HG03064 (cell line): ENCODE results near the gene IL11.
"Not testable (repeated sequence)": the region's sequence is repeated elsewhere in the genome, so short reads cannot be mapped to it uniquely, and the experiment has no call there.

ENCODE experiments used
- ATAC-seq: cut with Tn5 transposase; IDR thresholded peaks from one replicate; pipeline ENCODE4 v1.9.1; 2021; ENCODE audit warnings: low read depth; ENCODE audit not compliant: unreplicated experiment

Gene IL11

DNA sequence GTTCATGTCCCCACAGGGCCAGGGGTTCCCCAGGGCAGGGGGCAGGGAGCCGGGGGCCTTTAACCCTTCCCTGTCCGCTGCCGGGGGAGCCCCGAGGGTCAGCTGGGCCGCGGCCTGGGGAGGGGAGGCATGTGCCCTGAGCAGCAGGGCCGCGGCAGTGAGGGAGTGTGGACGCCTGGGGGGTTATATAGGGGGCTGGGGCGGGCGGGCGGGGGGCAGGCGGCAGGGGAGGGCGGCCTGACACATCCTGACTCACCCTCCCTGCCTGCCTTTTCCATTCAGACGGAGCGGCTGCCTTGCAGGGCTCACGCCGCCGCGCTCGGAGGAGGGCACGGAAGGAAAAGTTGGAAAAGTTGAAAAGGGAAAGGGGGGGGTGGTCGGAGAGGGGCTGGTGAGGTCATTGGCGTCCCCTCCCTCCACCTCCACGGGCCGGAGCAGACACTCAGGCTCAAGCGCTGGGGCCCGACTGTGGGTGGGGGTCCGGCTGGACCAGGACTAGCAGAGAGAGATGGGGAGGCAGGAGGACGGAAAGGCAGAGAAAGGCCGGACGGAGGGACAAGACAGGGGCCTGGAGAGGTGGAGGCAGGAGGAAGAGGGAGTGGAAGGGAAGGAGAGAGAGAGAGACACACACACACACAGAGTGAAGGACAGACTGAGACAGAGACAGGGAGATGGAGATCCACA lies at the start of gene IL11:
Gene IL11 (minus strand): TSS at position 159 of the 684 bp plus-strand sequence. CDS start 153 bp downstream, at position 6.
- no peak for ATAC-seq

DNA sequence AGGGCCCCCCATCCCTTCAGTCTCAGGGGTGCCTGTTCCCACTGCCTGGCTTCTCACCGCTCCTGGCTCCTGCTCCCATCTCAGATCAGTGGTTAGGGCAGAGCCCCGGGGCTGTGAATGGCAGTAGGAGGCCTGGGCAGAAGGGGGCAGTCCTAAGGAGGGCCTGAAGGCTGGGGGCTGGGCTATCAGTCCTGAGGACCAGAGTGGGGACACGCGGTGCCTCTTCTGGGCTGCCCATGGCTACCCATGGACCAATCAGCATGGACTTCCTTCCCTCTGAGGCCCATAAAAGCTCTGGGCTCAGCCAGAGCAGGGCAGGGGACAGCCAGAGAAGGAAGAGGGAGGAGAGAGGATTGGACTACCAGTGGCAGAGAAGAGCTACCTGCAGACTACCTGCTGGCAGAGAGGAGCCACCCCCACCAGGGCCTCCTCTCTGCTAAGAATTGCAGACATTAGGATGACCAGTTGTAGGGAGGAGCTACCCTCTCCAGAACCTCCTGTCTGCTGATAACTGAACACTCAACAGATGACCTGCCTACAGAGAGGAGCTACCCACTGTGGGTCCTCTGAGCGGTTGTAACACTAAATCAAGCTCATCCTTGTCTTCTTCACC lies 49.5 kb upstream of the IL11 start:
- no peak for ATAC-seq

DNA sequence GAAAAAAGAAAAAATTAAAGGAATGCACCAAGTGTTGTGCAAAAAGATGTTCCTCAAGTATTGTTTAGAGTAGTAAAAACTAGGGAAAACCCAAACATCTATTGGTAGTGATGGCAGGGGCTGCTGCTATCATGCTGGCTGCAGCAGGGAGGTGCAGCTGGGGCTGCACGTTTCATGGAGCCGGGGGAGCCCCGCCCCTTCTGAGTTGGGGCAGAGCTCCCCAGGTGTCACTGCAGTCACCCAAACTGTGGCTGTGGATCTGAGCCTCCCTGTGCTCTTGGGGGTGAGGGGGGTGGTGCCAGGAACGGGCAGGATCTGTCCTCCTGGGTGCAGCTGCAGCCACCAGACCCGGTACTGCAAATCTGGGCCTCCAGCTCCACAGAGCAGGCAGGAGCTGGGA lies 48.8 kb upstream of the IL11 start:
- ATAC-seq = no peak

DNA sequence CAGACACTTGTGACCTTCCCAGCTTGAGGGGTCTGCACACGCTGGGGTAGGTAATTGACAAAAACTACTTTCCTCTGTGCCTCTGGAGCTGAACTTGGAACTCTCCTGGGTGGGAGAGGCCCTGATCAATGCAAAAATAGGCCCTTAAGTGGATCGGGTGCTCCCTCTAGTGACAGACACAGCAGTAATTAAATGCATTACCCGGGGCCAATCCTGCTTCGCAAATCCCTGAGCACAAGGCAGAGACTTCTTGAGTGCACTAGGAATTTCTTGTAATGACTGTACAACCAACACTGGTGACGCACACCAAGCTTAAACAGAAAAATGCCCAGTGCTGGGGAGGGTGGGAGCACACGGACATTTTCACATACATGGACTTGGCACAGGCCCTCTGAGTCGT lies 47.9 kb upstream of the IL11 start:
- ATAC-seq = no peak

DNA sequence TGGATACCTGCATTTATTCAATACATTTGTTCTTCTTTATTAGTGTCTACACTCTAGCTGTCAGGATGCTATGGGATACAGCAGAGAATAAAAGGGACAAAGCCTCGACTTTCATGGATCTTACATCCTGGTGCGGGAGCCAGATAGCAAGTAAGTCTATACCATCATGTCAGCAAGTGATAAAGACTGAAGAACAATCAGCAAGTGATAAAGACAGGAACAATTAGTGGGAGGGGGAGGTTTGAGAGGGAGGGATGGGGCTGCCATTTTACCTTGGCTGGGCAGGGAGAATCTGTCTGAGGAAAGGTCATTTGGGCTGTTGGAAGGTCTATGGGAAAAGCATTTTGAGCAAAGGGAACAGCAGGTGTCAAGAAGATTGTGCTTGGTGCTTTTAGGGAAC lies 39.9 kb upstream of the IL11 start:
- no peak for ATAC-seq

DNA sequence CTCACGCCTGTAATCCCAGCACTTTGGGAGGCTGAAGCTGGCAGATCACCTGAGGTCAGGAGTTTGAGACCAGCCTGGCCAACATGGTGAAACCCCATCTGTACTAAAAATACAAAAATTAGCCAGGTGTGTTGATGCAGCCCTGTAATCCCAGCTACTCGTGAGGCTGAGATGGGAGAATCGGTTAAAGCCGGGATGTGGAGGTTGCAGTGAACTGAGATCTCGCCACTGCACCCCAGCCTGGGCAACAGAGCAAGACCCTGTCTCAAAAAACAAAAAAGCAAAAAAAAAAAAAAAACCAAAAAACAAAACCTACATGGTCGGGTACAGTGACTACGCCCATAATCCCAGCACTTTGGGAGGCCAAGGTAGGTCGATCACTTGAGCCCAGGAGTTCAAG lies 38.9 kb upstream of the IL11 start:
- ATAC-seq = not testable (repeated sequence)

DNA sequence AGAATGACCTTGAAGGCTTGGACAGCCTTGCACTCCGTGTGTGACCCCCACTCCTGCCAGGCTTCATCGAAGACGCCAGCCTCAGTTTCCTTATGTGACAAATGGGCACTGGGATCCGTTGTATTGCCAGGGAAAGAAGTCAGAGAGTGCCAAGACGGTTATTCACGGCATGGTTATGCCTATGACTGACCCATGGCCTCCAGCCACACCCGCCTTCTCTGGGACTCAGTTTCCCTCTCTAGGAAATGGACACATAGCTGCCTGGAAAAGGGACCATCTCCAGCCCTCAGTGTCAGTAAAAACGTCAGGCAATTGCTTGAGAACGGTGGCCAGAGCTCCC lies 38.2 kb upstream of the IL11 start:
- ATAC-seq = no peak

DNA sequence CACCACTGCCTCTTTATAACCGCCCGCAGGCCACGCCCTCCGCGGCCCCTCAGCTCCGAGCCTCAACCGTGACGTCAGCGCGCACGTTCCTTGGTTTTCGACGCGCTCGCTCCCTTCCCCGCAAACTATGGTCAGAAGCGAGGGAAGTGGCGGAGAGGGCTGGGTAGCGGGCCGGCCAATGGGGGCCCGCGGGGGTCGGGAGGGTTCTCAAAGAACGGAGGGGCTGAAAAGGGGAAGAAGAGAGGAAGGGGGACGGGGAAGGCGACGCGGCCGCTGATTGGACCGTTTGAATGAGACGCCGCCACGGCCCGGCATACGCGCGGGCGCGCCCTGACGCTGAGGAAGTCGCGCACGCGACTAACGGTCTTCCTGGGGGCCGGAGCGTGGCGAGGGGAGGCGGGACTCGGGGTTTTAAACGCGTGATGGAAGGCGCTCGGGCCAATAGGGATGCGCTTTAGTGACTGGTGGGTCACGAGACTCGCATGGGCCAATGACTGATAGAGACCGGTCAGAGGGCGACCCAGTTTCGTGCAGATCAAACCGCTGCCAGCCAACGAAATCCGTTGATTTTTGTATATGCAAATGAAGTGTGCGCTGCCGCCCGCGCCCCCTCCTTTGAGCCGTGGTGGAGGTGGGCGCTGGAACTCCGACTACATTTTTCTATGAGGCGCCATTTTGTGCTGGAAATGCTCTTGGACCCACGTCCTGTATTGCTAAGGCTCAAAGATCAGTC lies 37.7 kb upstream of the IL11 start:
- ATAC-seq = peak; percentile 80

DNA sequence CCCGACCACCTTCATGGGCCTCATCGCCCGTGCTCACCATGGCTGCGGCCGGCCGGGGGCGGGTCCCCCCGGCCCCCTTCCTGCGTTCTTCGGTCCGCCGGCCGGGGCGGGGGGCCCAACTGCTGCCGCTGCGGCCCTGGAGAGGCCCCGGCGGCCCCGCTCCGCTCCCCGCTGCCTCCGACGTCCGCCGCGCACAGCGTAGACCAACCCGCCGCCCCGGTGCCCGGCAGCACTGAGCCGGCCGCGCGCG lies 37.2 kb upstream of the IL11 start, which contains the start of gene UBE2S:
Gene UBE2S (minus strand): TSS at position 239 of the 250 bp plus-strand sequence. CDS start 199 bp downstream, at position 40.
- ATAC-seq = not testable (repeated sequence)

DNA sequence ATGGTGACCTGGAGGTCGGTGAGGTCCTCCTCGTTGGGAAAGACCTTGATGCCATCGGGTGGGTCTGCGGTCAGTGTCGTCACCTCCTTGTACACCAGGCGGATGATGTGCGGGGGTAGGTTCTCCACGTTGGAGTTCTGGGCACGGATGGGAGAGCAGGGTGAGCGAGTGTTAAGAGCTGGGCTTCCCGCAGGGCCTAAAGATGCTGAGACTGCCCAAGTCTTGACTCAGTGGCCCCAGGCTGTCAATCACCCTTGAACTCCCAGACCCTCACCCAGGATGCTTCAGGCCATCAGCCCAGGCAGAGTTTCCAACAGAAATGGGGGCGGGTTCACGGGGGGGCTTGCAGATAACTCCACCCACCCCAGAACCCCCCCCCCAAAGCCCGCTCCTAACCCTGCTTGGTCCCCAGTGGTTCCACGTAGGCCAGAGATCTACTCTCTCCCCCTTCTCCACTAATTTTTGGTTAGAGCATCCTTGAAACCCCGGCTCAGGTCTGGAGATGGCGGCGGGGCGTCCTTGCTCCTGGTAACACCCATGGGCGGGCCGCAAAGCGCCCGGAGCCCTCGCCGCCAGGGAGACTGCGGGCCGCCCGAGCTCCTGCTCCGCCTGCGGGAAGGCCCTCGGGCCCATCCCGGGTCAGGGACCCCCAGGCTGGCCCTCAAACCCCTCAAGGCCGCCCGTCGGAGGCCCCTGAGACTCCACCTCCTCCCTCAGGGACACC lies 36.7 kb upstream of the IL11 start:
- peak; percentile 2 for ATAC-seq

DNA sequence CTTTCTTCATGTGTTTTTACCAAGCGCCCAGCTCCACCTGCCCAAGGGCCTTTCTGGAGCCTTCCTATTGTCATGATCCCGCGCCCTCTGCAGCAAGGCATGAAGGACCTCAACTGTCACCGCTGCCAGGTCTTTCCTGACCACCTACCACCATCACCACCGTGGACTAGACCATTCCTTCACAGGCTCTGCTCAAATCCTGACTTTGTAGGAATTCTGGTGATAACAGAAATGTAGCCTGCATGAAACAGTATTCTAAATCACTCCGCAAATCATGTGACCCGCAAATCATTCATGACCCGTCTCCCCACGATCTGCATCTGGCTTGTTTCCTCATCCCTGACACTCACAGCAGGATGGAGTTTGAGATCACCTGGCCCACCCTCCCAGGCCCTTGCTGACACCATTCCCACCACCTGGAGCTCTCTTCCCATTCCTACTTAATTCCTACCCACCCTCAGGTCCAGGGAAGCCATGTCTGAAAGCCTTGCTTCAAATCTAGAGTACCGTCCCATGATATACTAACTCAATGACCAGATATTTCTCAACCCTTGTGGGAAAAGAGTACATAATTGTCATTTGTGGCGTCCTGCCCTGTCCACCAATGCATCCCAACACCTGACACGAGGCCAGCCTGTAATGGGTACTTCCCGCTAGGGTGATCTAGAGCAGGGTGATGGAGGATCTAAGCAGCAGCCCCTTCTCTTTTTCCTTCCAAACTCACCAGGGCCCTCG lies 36.0 kb upstream of the IL11 start:
- no peak for ATAC-seq

DNA sequence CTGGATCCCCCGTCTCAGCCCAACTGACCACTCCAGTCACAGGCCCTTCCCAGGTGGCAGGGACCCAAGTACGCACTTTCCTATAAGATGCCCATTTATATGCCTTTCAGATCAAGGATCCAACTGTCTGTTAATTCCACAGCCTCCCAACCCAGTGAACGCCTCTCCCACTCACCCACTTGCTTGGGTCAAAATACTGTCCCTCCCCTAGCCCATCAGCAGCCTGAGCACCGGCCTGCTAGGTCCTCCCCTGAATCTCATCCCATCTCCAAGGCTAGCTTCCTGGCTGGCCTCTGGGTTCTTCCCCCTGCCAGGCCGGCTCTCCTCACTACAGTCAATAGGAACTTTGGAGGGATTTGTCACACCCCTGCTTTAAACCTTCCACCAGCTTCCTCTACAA lies 35.4 kb upstream of the IL11 start:
- ATAC-seq = no peak

DNA sequence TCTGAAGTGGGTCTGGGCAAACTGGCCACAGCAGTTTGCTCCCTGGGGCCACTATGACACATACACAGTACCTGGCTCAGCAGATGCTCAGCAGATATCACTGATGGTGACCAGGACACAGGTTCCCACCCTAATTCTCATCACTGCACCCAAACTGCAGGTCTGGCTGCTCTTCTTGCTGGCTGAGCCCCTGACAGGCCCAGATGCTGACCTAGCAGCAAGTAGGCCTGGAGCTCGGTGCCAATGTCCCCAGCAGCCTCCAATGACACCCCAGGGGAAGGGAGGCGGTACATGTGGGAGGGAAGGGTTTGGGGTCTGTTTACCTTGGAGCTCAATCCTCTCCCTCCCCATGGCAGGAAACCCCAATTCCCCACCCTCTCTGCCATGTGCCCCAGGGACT lies 32.2 kb upstream of the IL11 start:
- ATAC-seq = no peak

DNA sequence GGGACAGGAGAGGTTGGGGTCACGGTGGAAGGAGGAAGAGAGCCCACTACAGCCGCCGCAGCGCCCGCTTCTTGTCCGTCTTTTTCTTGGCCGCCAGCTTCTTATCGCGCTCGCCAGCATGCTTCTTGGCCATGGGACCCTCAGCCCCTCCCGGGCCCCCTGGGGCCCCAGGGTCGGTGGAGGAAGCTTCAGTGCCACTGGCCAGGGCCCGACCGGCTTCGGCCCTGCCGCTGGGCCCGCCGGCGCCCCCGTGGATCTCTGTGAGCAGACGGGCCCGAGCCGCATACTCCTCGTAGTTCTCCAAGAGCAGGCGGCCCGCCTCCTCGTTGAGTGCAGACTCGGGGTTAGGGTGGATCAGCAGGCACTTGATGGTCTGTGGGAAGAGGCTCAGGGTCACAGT lies 31.1 kb upstream of the IL11 start:
- ATAC-seq = not testable (repeated sequence)

DNA sequence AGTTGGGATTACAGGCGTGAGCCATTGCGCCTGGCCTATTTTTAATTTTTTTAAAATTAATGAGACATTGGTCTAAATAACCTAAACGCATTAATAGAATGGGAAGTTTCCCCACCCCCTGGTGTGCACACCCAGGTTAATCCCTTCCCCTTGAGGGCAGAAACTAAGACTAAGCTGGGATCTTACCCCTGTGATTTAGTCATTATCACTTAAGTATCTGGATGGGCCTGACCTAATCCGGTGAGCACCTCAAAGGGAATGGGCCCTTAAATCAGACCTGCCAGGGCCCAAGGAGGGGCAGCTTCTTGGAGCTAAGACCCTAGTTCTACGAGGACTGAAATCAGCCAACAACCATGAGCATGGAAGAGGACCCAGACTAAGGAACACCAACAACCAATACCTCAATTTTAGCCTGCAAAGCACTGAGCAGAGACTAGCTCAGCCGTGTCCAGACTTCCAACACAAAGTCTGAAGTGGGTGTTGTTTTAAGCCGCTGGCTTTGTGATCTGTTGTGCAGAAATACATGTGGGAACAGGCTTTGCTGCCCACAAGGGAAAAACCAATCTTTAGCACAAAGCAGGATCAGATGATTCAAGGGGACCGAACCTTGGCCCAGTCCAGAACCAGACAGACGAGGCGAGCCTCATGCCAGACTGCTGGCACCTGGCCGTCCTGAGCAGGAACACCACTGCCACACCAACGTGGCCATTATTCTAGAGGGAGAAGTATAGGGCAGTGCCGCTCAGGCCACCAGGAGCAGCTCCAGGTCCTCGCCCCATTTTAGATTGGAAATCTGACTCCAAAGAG lies 30.2 kb upstream of the IL11 start:
- ATAC-seq = no peak

DNA sequence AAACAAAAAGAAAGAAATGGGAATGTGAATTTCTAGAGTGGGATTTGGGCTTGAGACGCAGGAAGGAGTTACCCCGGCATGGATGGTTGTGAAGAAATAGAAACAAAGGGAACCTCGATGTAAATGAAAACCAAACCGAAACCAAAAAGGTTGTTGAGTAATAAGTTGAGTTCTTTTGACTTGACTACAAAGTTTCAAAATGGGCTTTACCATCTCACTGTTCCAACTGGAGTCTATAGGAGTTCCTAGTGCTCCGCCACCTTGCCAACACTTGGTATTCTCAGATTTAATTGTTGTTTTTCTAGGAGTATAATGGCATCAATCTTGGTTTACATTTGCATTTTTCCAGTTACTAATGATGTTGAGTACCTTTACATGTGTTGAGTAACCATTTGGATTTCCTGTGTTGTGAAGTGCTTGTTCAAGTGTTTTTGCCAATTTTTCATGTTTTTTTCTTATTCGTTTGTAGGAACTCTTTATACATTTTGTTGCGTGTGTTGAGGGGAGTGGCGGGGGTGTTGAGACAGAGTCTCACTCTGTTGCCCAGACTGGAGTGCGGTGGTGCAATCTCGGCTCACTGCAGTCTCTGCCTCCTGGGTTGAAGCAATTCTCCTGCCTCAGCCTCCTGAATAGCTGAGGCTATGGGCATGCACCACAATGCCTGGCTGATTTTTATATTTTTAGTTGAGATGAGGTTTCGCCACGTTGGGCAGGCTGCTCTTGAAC lies 28.1 kb upstream of the IL11 start:
- no peak for ATAC-seq

DNA sequence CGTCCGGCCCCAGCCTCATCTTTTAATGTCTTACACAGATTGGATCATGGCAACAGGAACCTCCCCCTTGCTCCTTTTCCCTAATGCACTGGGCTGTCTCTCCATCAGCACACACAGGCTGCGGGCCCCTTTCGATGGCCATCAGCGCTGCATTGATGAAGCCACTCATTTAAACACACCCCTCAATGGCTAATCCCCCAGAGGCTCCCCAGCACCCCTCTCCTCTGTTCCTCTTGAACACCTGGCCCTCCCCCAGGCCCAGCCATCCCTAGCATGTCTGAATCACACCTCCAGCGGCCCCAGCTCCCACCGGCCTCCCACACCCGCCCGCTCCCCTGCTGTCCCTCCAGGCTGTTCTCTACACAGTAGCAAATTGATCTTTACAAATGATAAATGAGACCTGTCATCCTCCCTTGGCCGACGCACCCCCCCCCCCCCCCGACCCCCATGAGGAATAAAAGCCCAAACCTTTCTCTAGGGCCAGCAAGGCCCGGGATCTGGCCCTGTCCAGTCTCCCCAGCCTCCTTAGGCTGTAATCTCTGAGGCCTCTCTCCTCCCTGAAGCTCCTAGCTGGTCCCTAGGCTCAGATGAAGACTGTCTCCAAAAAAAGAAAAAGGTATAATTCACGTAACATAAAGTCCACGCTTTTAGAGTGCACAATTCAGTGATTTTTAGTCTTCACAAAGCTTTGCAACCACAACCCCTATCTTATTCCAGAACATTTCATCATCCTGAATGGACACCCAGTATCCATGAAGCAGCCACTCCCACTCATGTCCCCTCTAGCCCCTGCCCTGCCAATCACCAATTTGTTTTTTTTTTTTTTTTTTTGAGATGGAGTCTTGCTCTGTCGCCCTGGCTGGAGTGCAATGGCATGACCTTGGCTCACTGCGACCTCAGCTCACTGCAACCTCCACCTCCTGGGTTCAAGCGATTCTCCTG lies 22.8 kb upstream of the IL11 start:
- no peak for ATAC-seq
